Trophoblast cell (in vitro differentiated cells and primary cell): ENCODE results near the gene PRKAG3.
A peak's percentile ranks its signal among the peaks of the same experiment; 100 is the strongest.

ENCODE experiments used
- DNase-seq, 2 donors: peaks; one replicate each; pipeline ENCODE4 v3.0.0-alpha.2; 2016
- H2AFZ ChIP-seq: 2 replicates; pipeline ENCODE4 v1.6.1; 2013; ENCODE audit warnings: low read length, moderate library complexity, mild to moderate bottlenecking; ENCODE audit not compliant: insufficient read depth, poor library complexity
- H2AK5ac ChIP-seq: 2 replicates; pipeline ENCODE4 v1.6.1; 2013; ENCODE audit warnings: mild to moderate bottlenecking, low read length
- H2BK120ac ChIP-seq: 2 replicates; pipeline ENCODE4 v1.6.1; 2013; ENCODE audit warnings: low read length, mild to moderate bottlenecking, moderate library complexity; ENCODE audit not compliant: insufficient read depth, poor library complexity
- H2BK12ac ChIP-seq: 2 replicates; pipeline ENCODE4 v1.6.1; 2013; ENCODE audit warnings: mild to moderate bottlenecking, low read length, moderate library complexity
- H2BK5ac ChIP-seq: 2 replicates; pipeline ENCODE4 v1.6.1; 2013; ENCODE audit warnings: low read length, low read depth, moderate library complexity, mild to moderate bottlenecking; ENCODE audit not compliant: poor library complexity
- H3K14ac ChIP-seq: 2 replicates; pipeline ENCODE4 v1.6.1; 2013; ENCODE audit warnings: mild to moderate bottlenecking, low read length
- H3K18ac ChIP-seq: 2 replicates; pipeline ENCODE4 v1.6.1; 2013; ENCODE audit warnings: mild to moderate bottlenecking, low read length
- H3K23ac ChIP-seq: 2 replicates; pipeline ENCODE4 v1.6.1; 2013; ENCODE audit warnings: low read length
- H3K27ac ChIP-seq: 2 replicates; pipeline ENCODE4 v1.5.1; 2013; ENCODE audit warnings: low read depth, mild to moderate bottlenecking, inconsistent platforms, low read length, moderate library complexity
- H3K27me3 ChIP-seq: 2 replicates; pipeline ENCODE4 v1.6.1; 2013; ENCODE audit warnings: inconsistent platforms, mild to moderate bottlenecking, low read length, moderate library complexity; ENCODE audit not compliant: insufficient read depth
- H3K36me3 ChIP-seq, 2 experiments: 1 replicate in 1 of 2; 2 replicates in 1 of 2; pipeline ENCODE4 v1.6.1; 2013; ENCODE audit warnings: low read length in 2 of 2, mild to moderate bottlenecking in 2 of 2, moderate library complexity in 1 of 2; ENCODE audit not compliant: insufficient read depth in 2 of 2, control insufficient read depth in 1 of 2
- H3K4ac ChIP-seq: 2 replicates; pipeline ENCODE4 v1.6.1; 2013; ENCODE audit warnings: low read depth, mild to moderate bottlenecking, low read length, moderate library complexity
- H3K4me1 ChIP-seq, 2 experiments: 1 replicate in 1 of 2; 2 replicates in 1 of 2; pipeline ENCODE4 v1.6.1; 2013; ENCODE audit warnings: low read length in 2 of 2, mild to moderate bottlenecking in 2 of 2, moderate library complexity in 1 of 2; ENCODE audit not compliant: insufficient read depth in 2 of 2, control insufficient read depth in 1 of 2
- H3K4me2 ChIP-seq: 2 replicates; pipeline ENCODE4 v1.6.1; 2013; ENCODE audit warnings: inconsistent platforms, mild to moderate bottlenecking, low read length, moderate library complexity
- H3K4me3 ChIP-seq: 2 replicates; pipeline ENCODE4 v1.5.1; 2013; ENCODE audit warnings: mild to moderate bottlenecking, low read depth, low read length, inconsistent platforms
- H3K79me1 ChIP-seq: one replicate; pipeline ENCODE4 v1.6.1; 2013; ENCODE audit warnings: low read length
- H3K79me2 ChIP-seq: 2 replicates; pipeline ENCODE4 v1.6.1; 2013; ENCODE audit warnings: low read length, mild to moderate bottlenecking; ENCODE audit not compliant: control insufficient read depth, insufficient read depth, poor library complexity
- H3K9ac ChIP-seq: 2 replicates; pipeline ENCODE4 v1.6.1; 2013; ENCODE audit warnings: mild to moderate bottlenecking, low read length
- H3K9me3 ChIP-seq: 2 replicates; pipeline ENCODE4 v1.6.1; 2013; ENCODE audit warnings: low read depth, mild to moderate bottlenecking, control low read depth, inconsistent platforms, low read length; ENCODE audit not compliant: insufficient read depth
- H4K12ac ChIP-seq: 2 replicates; pipeline ENCODE4 v1.6.1; 2013; ENCODE audit warnings: low read depth, mild to moderate bottlenecking, low read length, moderate library complexity
- H4K8ac ChIP-seq: 2 replicates; pipeline ENCODE4 v1.6.1; 2013; ENCODE audit warnings: low read depth, mild to moderate bottlenecking, low read length, moderate library complexity
- H4K91ac ChIP-seq: one replicate; pipeline ENCODE4 v1.6.1; 2013; ENCODE audit warnings: low read depth, mild to moderate bottlenecking, low read length, moderate library complexity
- WGBS: extraction: QIAGEN DNeasy Blood & Tissue Kit; methylation state at CpG from one replicate; pipeline ENCODE4 v1.1.7; 2013; ENCODE audit warnings: missing lambda C conversion rate; ENCODE audit not compliant: insufficient read length, insufficient coverage; ENCODE audit errors: extremely low coverage; 5-methylcytosine and 5-hydroxymethylcytosine counted together

Gene PRKAG3

GRCh38 chr2:218865999-218866398 lies 34.4 kb upstream of the PRKAG3 start:
- peaks cover 32 to 33% of the 10 kb centered on the region in 2 experiments for H3K4me1 ChIP-seq
- peak overlapping the region; percentile 46 for H2BK120ac ChIP-seq
- H3K4me3 ChIP-seq = no peak overlapping the region
- no peak overlapping the region for H4K12ac ChIP-seq
- no peak for DNase-seq
- no peak overlapping the region for H2AFZ ChIP-seq
- no peaks in the 10 kb centered on the region for H3K27me3 ChIP-seq
- H3K4me2 ChIP-seq = no peak overlapping the region
- H4K8ac ChIP-seq = no peak overlapping the region
- H3K18ac ChIP-seq = peak overlapping the region; percentile 66
- peak overlapping the region; percentile 46 for H3K14ac ChIP-seq
- no peaks in the 10 kb centered on the region for H3K9me3 ChIP-seq
- H3K27ac ChIP-seq = no peak overlapping the region
- H2BK5ac ChIP-seq = peak overlapping the region; percentile 35
- peak overlapping the region; percentile 46 for H4K91ac ChIP-seq
- no peak overlapping the region for H3K4ac ChIP-seq
- H3K9ac ChIP-seq = no peak overlapping the region
- H2AK5ac ChIP-seq = no peak overlapping the region
- peaks cover 2% of the 10 kb centered on the region for H3K79me1 ChIP-seq
- H3K36me3 ChIP-seq = peaks cover 2 to 10% of the 10 kb centered on the region in 2 experiments
- peak overlapping the region; percentile 81 for H2BK12ac ChIP-seq
- no peaks in the 10 kb centered on the region for H3K79me2 ChIP-seq
- H3K23ac ChIP-seq = no peak overlapping the region
- no CpG with 5 or more reads among the region's 6 CpGs for WGBS

- Histone ChIP-seq H2BK5ac (peak overlapping the region; percentile 70), H3K18ac (peak overlapping the region; percentile 74), H3K36me3 (peaks cover 2 to 6% of the 10 kb centered on the region in 2 experiments), H4K91ac (peak overlapping the region; percentile 75), H3K4me1 (peaks cover 34 to 36% of the 10 kb centered on the region in 2 experiments), H3K79me2 (no peaks in the 10 kb centered on the region), H3K4me2 (peak overlapping the region; percentile 9), H2AK5ac (no peak overlapping the region), H2BK12ac (peak overlapping the region; percentile 29), H3K4me3 (no peak overlapping the region), H4K8ac (no peak overlapping the region), H2BK120ac (peak overlapping the region; percentile 35), H3K27me3 (no peaks in the 10 kb centered on the region), H3K14ac (peak overlapping the region; percentile 47), H3K9ac (no peak overlapping the region), H3K79me1 (peaks cover 4% of the 10 kb centered on the region), H3K23ac (no peak overlapping the region), H3K9me3 (no peaks in the 10 kb centered on the region), H3K4ac (peak overlapping the region; percentile 0), H4K12ac (no peak overlapping the region), H2AFZ (no peak overlapping the region), H3K27ac (peak overlapping the region; percentile 59)
- DNase-seq = no peak
- WGBS = no CpG with 5 or more reads among the region's 4 CpGs
These were observed 33.8 kb upstream of the PRKAG3 start for GRCh38 chr2:218865396-218865795.

- Histone ChIP-seq H2BK12ac (no peak overlapping the region), H2AFZ (no peak overlapping the region), H3K14ac (no peak overlapping the region), H3K4me3 (no peak overlapping the region), H3K79me1 (peaks cover 11% of the 10 kb centered on the region), H2BK120ac (no peak overlapping the region), H2AK5ac (no peak overlapping the region), H3K23ac (no peak overlapping the region), H4K91ac (no peak overlapping the region), H3K27me3 (no peaks in the 10 kb centered on the region), H3K9me3 (no peaks in the 10 kb centered on the region), H4K12ac (no peak overlapping the region), H2BK5ac (no peak overlapping the region), H3K36me3 (peaks cover 0 to 4% of the 10 kb centered on the region in 2 experiments), H3K9ac (no peak overlapping the region), H3K18ac (no peak overlapping the region), H3K4ac (no peak overlapping the region), H4K8ac (no peak overlapping the region), H3K4me1 (peaks cover 49 to 52% of the 10 kb centered on the region in 2 experiments), H3K79me2 (peaks cover 5% of the 10 kb centered on the region), H3K4me2 (no peak overlapping the region), H3K27ac (no peak overlapping the region)
- no CpG with 5 or more reads among the region's 3 CpGs for WGBS
- no peak for DNase-seq
These were observed 31.5 kb upstream of the PRKAG3 start for GRCh38 chr2:218863021-218863520.

GRCh38 chr2:218861645-218862318 lies 30.2 kb upstream of the PRKAG3 start:
- H3K27ac ChIP-seq = no peak overlapping the region
- H2BK5ac ChIP-seq = no peak overlapping the region
- no peak overlapping the region for H4K8ac ChIP-seq
- no peak overlapping the region for H3K9ac ChIP-seq
- peak overlapping the region; percentile 52 for H3K4me2 ChIP-seq
- H2BK12ac ChIP-seq = no peak overlapping the region
- H3K23ac ChIP-seq = no peak overlapping the region
- WGBS = no CpG with 5 or more reads among the region's 7 CpGs
- peaks cover 5% of the 10 kb centered on the region for H3K79me2 ChIP-seq
- H4K12ac ChIP-seq = no peak overlapping the region
- no peak for DNase-seq
- H2BK120ac ChIP-seq = no peak overlapping the region
- no peak overlapping the region for H2AFZ ChIP-seq
- H3K18ac ChIP-seq = no peak overlapping the region
- no peaks in the 10 kb centered on the region for H3K9me3 ChIP-seq
- no peak overlapping the region for H4K91ac ChIP-seq
- H3K4ac ChIP-seq = peak overlapping the region; percentile 31
- H3K79me1 ChIP-seq = peaks cover 11% of the 10 kb centered on the region
- H3K36me3 ChIP-seq = peaks cover 0 to 2% of the 10 kb centered on the region in 2 experiments
- peaks cover 51 to 57% of the 10 kb centered on the region in 2 experiments for H3K4me1 ChIP-seq
- H2AK5ac ChIP-seq = no peak overlapping the region
- H3K4me3 ChIP-seq = no peak overlapping the region
- no peak overlapping the region for H3K14ac ChIP-seq
- no peaks in the 10 kb centered on the region for H3K27me3 ChIP-seq
